Right lobe of liver (tissue), 6 donors: ENCODE results near the gene TK1. TPM values are rescaled to one million over a fixed set of nuclear protein-coding genes. Genes with fewer than 3 reads are reported as not detected.
A peak's percentile ranks its signal among the peaks of the same experiment; 100 is the strongest.

Experiments
- ATAC-seq, 4 donors: fragments of 200-7000 bp; cut with Tn5 transposase; one replicate each; pipeline ENCODE4 v1.9.1; 2020; ENCODE audit warnings: mild to moderate bottlenecking in 4 of 4, moderate library complexity in 4 of 4
- DNase-seq, 3 donors: peaks; one replicate each; pipeline ENCODE4 v3.0.0-alpha.2; 2020
- H3K27ac ChIP-seq, 3 donors: fragments of 200-600 bp; one replicate each; pipeline ENCODE4 v1.8.0; 2022
- H3K27me3 ChIP-seq, 2 donors: fragments of 200-600 bp; one replicate each; pipeline ENCODE4 v1.8.0; 2022
- H3K36me3 ChIP-seq, 4 donors: fragments of 200-600 bp; sonication (generic) in 1 of 4; one replicate each; pipeline versions ENCODE4 v1.5.1 to v1.8.0; 2017 to 2022; ENCODE audit warnings: control low read depth in 1 of 4
- H3K4me1 ChIP-seq, 4 donors: fragments of 200-600 bp; sonication (generic) in 1 of 4; one replicate each; pipeline versions ENCODE4 v1.5.1 to v1.8.0; 2017 to 2022; ENCODE audit warnings: control low read depth in 1 of 4
- H3K4me3 ChIP-seq, 3 donors: fragments of 200-600 bp; one replicate each; pipeline ENCODE4 v1.8.0; 2022
- H3K9me3 ChIP-seq, 4 donors: fragments of 200-600 bp; sonication (generic) in 1 of 4; one replicate each; pipeline versions ENCODE4 v1.5.1 to v1.8.0; 2017 to 2022; ENCODE audit warnings: control low read depth in 1 of 4
- POLR2A ChIP-seq: fragments of 450-650 bp; IDR thresholded peaks from one replicate; pipeline ENCODE4 v1.6.1; 2017; ENCODE audit warnings: antibody characterized with exemption, mild to moderate bottlenecking
- WGBS: methylation state at CpG from one replicate; pipeline ENCODE4 v1.1.6; 2018; ENCODE audit warnings: low coverage, low lambda C conversion rate; ENCODE audit not compliant: insufficient coverage; ENCODE audit errors: missing lambda C conversion rate; 5-methylcytosine and 5-hydroxymethylcytosine counted together
- intact Hi-C, 2 donors: fragments of 100-400 bp; cut with DNase I; formaldehyde crosslinking; loops; one replicate each; pipeline versions ENCODE4 v1.11.2 to v1.14.1; 2022
- total RNA-seq, 6 experiments: library from RNA; depleted of rRNA in 2 of 6; stranded (reverse); fragments of >200 nt in 2 of 6; fragmentation: NEBNext Ultra II Directional in 3 of 6; extraction: Animal tissue kit (Norgen Biotek cat#: 25700) in 3 of 6; gene quantifications; one replicate each; pipeline versions ENCODE4 v1.1.0 to v1.2.4, GENCODE V29; 2016 to 2023
- TF ChIP-seq, protein P1 (sequence below), 4 donors: fragments of 200-600 bp in 3 of 4; fragments of 450-650 bp in 1 of 4; IDR thresholded peaks; one replicate each; pipeline versions ENCODE4 v1.5.1 to v1.8.0; 2016 to 2022; ENCODE audit warnings: antibody characterized with exemption in 4 of 4, mild to moderate bottlenecking in 2 of 4
- donor health status: DM: no; HTN: yes; CAD: no.
- donor health status: DM: no; HTN: no; CAD: no.
- donor health status: DM: no; HTN: no; CAD: no.
- donor health status: DM: no; HTN: yes; CAD: no.
- donor health status: DM: no; HTN: yes; CAD: no.

Gene TK1
- total RNA-seq, 6 experiments from 2014 or later = 2.1 to 8.3 (median 4.7) TPM

DNA sequence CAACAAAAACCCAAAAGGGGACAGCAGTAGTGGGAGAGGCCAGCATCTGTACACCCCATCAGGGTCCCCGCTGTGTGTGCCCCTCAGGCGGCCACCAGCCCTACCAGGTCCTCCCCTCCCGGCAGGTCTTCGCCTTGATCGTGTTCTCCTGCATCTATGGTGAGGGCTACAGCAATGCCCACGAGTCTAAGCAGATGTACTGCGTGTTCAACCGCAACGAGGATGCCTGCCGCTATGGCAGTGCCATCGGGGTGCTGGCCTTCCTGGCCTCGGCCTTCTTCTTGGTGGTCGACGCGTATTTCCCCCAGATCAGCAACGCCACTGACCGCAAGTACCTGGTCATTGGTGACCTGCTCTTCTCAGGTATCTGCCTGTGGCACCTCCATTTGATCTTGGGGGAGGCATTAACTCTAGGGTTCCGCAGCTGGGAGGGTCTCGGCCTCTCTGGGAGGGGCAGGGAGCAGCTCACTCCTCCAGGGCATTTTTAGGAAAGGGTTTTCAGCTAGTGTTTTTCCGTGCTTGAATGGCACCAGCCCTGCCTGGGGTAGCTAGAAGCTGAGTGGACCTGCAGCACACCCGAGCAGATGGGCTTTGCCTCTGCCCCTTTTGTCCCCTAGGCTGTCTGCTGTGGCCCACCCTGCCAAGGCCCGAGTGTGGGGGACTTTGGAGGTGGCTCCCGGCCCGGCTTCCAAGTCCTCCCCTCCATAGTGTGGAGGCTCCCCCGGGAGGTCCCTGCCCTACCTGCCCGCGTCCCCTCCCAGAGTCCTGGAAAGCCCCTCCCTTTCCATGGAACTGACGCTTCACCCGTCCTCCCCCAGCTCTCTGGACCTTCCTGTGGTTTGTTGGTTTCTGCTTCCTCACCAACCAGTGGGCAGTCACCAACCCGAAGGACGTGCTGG is 15.9 kb downstream of the TK1 start:
- ATAC-seq (no peak), DNase-seq (no peak)
- 52% methylated on average over 6 of the region's 31 CpGs for WGBS
- intact Hi-C loops = loop anchor here (5.0 to 10.0 kb wide), 3 partner anchors 59 to 84 kb away; no protein-coding TSS in a partner anchor
- Histone ChIP-seq H3K36me3 (peaks cover 0 to 9% (median 4%) of the 10 kb centered on the region in 4 donors), H3K4me3 (no peak overlapping the region), H3K27me3 (no peaks in the 10 kb centered on the region), H3K4me1 (peaks cover 0 to 30% (median 12%) of the 10 kb centered on the region in 4 donors), H3K9me3 (no peaks in the 10 kb centered on the region), H3K27ac (no peak overlapping the region)
- TF ChIP-seq POLR2A = no peak
- TF ChIP-seq, protein P1, sequence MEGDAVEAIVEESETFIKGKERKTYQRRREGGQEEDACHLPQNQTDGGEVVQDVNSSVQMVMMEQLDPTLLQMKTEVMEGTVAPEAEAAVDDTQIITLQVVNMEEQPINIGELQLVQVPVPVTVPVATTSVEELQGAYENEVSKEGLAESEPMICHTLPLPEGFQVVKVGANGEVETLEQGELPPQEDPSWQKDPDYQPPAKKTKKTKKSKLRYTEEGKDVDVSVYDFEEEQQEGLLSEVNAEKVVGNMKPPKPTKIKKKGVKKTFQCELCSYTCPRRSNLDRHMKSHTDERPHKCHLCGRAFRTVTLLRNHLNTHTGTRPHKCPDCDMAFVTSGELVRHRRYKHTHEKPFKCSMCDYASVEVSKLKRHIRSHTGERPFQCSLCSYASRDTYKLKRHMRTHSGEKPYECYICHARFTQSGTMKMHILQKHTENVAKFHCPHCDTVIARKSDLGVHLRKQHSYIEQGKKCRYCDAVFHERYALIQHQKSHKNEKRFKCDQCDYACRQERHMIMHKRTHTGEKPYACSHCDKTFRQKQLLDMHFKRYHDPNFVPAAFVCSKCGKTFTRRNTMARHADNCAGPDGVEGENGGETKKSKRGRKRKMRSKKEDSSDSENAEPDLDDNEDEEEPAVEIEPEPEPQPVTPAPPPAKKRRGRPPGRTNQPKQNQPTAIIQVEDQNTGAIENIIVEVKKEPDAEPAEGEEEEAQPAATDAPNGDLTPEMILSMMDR (IDR thresholded peaks at IDR 0.05) = no peak

DNA sequence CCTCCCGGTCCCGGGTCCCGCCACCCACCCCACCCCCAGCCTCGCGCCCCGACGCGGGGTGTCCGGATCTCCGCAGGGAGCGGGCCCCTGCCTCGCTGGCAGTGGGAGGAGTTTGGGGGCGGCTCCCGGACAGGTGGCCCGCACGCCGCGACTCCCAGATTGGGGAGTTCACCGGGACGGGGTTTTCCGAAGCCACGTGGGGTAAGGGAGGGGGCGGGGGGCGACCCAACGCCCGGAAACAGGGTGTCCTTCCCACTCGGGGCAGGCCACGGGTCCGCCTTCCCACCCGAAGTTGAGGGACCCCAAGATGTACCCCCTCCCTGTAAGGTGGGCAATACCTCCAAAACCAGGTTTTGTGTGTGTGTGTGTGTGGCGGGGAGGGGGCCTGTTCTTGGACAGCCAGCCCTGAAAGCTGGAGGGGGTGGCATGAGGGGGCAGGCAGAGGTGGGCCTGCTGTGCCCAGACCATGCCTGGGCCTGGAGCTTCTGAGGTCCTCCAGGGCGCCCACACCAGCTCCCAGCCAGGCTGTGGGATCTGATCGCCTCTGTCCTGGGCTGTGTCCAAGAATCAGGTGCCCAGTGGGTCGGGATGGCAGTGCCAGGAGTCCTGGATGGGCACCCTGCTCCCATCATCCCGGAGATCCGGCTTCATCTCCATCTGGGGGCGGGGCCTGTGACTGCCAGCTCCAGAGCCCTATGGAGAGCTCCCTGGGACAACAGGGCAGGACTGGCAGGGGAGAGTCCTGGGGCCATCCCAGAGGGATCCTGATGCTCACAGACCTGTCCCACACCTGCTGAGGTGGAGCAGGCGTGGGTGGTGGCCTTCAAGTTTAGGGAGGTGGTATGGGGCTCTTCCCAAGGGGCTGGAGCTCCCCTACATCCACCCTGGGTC is 17.7 kb downstream of the TK1 start:
- 20% methylated on average over 3 of the region's 38 CpGs for WGBS
- Histone ChIP-seq H3K4me1 (peaks cover 0 to 13% (median under 1%) of the 10 kb centered on the region in 4 donors), H3K27me3 (no peaks in the 10 kb centered on the region), H3K4me3 (peak overlapping the region; percentile 38 to 79 (median 66)), H3K9me3 (no peaks in the 10 kb centered on the region), H3K36me3 (peaks cover 0 to 9% (median 4%) of the 10 kb centered on the region in 4 donors), H3K27ac (peak overlapping the region in 2 of 3 donors; percentile 57 to 67)
- intact Hi-C loops = loop anchor here in 1 of 2 donors (5.0 kb wide), 1 partner anchor 57 kb away; no protein-coding TSS in a partner anchor
- peak; percentile 42 to 60 (median 56) for ATAC-seq
- TF ChIP-seq POLR2A = no peak
- TF ChIP-seq, protein P1 (IDR thresholded peaks at IDR 0.05) = no peak
- peak; percentile 74 to 81 (median 75) for DNase-seq

DNA sequence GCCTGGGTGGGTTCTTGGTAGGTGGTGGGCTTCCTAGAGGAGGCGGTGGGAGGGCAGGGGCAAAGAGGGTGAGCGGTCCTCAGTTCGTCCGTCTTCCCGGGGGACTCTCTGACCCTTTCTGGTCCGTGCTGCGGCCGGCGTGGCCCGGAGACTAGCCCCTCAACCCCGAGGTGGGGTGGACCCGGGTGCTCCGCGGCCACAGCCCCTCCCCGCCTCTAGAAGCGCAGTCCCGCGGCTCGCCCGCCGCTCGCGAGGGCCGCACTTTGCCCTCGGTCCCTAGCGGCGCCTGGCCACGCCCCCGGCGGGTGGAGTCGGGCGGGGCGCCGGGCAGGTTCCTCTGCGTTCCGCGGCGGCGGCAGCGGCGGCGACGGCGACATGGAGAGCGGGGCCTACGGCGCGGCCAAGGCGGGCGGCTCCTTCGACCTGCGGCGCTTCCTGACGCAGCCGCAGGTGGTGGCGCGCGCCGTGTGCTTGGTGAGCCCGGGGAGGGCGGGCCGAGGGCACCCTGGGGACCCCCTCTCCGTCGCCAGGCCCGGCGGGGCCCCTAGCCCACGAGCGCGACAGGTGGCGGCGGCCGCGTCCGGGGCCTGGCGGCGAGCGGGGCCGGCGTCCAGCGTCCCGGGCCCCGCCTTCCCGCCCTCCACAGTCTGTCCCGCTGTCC is 18.5 kb downstream of the TK1 start, which contains the start of gene SYNGR2:
TSS of gene SYNGR2 (plus strand) at position 340 of the 661 bp plus-strand sequence. CDS start at position 376, 36 bp downstream.
- Histone ChIP-seq H3K9me3 (no peaks in the 10 kb centered on the region), H3K27ac (peak within 1 kb of the TSS; percentile 57 to 67 (median 62)), H3K36me3 (peaks cover 0 to 9% (median 4%) of the 10 kb centered on the region in 4 donors), H3K4me1 (peaks cover 0 to 7% (median 0%) of the 10 kb centered on the region in 4 donors), H3K4me3 (peak within 1 kb of the TSS; percentile 38 to 79 (median 66)), H3K27me3 (no peaks in the 10 kb centered on the region)
- DNase-seq (peak; percentile 90 to 92 (median 91)), ATAC-seq (peak; percentile 78 to 94 (median 84))
- WGBS = no CpG with 5 or more reads among the region's 84 CpGs
- TF ChIP-seq, protein P1 (IDR thresholded peaks at IDR 0.05) = peak in 2 of 4 donors; percentile 5 to 7
- TF ChIP-seq POLR2A = peak; percentile 89
- intact Hi-C loops = loop anchor here in 1 of 2 donors (5.0 kb wide), 1 partner anchor 56 kb away; no protein-coding TSS in a partner anchor
